ENCODE results near the gene PXN.
"Not testable (repeated sequence)": the region's sequence is repeated elsewhere in the genome, so short reads cannot be mapped to it uniquely, and the experiment has no call there.

The PXN gene

GRCh38 chr12:120241561-120242274 is 23.8 kb downstream of the PXN start:
- no peak for DNase-seq (ENCODE audit: low spot score)

DNA sequence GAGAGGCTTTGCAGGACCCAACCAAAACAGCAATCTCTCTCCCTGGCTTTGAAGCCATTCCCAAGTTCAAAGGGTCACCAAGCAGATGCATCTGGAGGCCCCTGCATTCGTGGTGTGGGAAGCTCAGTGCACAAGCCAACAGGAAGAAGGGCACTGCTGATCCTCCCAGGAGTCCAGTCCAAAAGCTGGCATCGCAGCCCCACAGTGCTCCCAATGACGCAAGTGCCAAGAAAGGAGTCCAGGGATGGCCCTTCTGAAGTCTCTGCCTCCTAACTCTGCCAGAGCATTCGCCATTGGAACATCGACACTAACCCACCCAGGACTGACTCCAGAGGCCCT is 25.1 kb downstream of the PXN start:
- no peak for DNase-seq (ENCODE audit: low spot score)

- no peak for DNase-seq (ENCODE audit: low spot score)
Measured at GRCh38 chr12:120239776-120240494, 25.6 kb downstream of the PXN start.

GRCh38 chr12:120238839-120239445 is 26.6 kb downstream of the PXN start:
- DNase-seq (ENCODE audit: low spot score) = no peak

GRCh38 chr12:120238217-120238616 is 27.3 kb downstream of the PXN start:
- DNase-seq (ENCODE audit: low spot score) = no peak

DNA sequence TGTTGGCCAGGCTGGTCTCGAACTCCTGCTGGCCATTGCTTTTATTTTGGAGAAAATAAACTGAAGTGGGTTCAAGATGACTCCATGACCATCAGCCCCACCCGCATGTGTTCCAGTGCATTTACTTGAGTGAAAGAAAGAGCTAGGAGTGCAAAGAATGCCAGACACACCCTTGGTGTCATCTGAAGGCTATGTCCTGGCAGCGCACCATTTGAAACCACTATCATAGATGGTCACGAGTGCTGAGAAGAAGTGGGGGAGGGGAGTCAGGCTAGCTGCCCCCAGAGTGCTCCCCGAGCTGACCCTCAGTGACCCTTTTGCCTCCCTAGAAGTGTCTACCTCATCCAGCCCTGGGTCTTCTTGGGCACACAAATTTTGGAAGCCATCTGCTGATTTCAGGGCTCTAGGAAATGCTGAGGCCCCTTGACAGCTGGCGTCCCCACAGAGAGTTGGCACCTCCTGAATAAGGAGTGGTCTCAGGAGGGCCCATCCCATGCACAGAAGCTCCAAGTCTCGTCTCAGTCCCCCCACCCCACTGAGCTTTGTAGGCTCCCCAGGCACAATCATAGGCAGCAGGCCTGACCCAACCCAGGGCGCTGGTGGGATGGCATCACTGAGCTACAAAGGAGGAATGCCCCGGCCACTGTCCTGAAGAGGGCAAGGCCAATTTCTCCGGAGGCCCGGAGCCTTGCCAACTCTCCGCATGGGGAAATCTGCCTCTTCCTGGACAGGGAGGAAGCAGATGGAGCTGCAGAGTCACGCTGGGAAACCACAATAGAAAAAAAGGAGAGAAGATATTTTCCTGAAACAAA is 28.0 kb downstream of the PXN start:
- no peak for DNase-seq (ENCODE audit: low spot score)

DNA sequence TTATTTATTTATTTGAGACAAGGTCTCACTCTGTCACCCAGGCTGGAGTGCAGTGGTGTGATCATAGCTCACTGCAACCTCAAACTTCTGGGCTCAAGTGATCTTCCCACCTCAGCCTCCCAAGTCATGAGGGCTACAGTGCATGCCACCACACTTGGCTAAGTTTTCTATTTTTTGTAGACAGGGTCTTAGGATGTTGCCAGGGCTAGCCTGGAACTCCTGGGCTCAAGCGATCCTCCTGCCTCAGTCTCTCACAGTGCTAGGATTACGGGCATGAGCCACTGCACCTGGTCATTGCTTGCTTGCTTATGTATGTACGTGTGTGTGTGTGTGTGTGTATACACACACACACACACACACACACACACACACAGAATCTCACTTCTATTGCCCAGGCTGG is 28.7 kb downstream of the PXN start:
- DNase-seq (ENCODE audit: low spot score) = not testable (repeated sequence)

GRCh38 chr12:120235369-120236323 is 29.9 kb downstream of the PXN start:
- DNase-seq (ENCODE audit: low spot score) = no peak

DNA sequence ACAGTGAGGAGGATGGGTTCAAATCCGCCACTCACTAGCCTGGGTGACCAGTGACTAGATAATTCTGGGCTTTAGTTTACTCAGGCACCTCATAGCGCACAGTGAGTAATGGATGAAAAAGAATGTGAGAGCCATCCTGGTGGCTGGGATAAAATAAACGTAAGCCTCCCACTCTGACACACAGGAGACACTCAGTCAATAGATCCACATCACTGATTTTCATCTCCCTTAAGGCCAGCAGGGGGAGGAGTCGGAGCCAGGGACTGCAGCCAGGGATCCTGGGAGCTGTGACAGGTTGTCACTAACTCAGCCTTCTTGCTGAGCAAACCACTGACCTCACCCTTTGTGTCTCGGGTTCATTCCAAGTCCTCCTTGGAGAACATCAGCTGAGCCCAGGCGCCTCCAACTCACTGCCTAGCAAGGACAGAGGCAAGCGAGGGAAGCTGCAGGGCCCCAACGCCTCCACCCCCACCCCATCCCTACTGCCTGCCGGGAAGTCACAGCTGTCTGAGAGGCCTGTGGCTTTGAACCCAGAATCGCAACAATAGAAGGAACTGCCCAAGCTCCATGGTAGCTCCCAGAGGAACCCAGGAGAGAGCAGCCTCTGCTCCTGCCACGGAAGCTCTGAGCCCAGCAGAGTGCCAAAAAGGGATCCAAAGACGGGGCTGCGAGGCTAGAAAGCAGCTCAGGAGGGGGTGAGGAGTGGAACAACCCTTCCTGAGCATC is 30.7 kb downstream of the PXN start:
- DNase-seq (ENCODE audit: low spot score) = no peak

DNA sequence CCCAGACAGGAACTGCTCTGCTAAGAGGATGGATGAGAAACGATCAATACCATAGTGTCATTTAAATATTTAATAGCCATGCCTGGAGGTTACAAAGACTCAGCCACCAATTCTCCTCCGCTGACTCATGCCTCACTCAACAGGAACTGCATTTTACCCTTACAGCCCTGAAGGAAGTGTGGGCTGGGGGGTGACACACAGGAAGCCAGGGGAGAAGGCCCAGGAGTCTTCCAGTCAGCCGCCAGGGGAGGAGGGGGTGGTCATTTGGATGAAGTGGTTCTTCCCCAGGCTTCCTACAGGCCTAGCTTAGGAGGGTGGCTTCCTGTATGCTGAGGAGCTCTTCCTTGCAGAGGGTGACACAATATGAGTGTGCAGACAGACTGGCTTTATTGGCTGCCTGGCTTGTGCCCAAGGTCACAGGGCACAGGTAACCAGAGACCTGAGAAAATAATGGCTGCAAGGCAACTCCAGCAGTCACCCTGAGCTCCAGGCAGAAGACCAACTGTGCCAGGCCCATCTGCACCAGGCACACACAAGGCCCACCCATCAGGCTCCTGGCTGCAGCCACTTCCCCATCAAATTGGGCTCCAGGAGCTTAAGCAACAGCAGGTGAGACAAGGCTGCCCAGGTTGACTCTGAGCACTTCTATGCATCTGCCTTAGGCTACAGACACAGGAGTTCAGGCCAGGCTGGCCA is 34.1 kb downstream of the PXN start:
- DNase-seq (ENCODE audit: low spot score) = no peak

- DNase-seq (ENCODE audit: low spot score) = no peak
Measured at GRCh38 chr12:120230974-120231315, 34.6 kb downstream of the PXN start.

DNA sequence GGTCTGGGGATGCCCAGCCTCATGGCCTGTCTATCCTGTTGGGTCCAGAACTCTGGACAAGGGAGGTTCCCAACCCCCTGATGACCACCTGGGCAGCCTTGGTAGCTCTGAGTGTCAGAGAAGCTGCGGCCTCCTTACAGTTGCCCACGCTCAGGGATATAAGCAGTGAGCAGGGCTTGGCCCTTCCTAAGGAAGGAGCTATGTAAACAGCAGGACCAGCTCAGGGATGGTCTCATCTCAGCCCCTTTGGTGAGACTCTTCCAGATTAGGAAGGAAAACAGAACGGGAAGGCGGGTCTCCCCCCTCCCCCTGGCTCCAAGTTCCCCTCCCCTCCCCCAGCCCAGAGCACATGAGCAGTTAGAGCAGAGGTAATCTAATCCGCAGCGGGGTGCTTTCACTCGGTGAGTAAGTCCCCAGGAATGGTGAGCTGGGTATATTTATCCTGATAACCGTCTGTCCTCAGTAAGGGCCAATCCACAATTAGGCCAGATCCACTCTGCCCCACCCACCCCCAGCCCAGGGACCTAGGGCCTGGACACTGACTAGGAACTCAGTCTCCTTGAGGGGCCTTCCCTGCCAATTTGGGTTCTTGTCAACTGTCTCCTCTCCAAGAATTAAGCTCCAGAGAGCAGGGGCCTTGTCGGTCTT is 35.1 kb downstream of the PXN start:
- DNase-seq (ENCODE audit: low spot score) = no peak

DNA sequence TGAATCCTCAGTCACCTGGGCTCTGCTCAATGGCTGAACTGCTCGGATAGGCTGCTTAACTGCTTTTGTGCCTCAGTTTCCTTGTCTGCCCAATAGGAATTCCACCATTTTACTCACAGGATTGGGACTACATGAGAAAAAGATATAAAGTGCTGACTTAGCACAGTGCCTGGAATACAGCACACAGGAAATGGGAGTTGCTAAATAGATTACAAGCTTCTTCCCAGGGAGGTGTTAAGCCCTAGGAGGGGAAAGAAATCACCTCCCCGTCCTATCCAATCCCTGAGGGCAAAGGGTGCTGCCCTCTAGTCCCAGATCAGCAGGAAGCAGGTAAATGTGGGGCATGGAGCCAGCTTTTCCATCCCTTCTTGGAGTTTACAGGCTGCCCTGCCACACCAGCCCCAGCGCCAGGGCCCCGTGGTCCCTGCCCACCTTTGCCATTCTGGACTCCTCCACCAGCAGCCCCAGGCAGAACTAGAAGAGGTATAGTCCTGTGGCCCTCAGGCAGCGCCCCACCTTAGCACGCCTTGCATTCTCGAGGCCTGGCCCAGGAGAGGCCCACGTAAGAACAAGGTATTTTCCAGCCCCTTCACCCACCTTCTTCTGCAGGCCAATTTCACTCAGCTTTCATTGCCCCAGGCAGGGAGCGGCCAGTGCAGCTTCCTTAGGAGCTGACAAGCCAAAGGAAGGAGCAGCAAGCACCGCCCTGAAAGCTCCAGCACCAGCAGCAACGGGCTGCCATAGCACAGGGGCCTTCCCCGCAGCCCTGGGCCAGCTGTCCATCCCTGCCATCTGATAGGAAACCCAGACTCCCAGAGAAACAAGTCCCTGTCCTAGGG is 35.8 kb downstream of the PXN start:
- DNase-seq (ENCODE audit: low spot score) = no peak

- DNase-seq (ENCODE audit: low spot score) = peak; percentile 19
Measured at GRCh38 chr12:120229071-120229486, 36.5 kb downstream of the PXN start.

DNA sequence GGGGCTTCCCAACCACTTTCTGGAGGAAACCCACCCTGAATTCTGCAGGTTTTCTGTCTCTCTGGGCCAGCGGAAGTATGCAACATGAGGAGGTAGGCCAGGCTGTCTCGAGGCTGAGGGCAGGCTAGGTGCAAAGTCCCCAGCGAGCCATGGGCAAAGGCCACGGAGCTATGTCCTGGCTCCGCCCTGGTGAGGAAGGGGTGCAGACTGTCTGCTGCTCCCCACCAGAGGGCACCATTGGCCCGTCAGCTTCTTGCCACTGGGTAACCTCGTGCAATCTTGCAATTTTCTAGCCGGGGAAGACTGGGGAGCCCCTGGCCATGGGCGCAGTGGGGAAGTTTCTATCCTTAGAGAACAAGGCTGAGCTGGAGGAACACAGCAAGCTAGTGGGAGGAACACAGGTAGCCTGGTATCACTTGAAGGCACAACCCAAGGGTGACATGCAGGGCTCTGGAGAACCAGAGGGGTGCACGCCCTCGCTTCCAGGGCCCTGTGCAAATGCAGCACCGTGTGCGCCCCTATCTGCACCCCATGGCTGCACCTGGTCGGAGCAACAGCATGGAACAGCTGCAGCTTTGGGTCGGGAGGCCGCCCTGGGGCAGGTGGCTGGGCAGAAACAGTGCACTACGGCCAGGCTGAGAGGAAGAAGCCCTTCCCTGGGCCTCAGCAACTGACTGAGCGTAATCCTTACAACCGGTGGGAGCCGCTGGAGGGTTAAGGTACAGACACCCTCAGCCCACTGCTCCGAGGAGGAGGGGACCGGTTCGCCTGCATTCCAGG is 37.0 kb downstream of the PXN start:
- DNase-seq (ENCODE audit: low spot score) = peak; percentile 66

GRCh38 chr12:120228041-120228290 is 37.6 kb downstream of the PXN start:
- DNase-seq (ENCODE audit: low spot score) = no peak

DNA sequence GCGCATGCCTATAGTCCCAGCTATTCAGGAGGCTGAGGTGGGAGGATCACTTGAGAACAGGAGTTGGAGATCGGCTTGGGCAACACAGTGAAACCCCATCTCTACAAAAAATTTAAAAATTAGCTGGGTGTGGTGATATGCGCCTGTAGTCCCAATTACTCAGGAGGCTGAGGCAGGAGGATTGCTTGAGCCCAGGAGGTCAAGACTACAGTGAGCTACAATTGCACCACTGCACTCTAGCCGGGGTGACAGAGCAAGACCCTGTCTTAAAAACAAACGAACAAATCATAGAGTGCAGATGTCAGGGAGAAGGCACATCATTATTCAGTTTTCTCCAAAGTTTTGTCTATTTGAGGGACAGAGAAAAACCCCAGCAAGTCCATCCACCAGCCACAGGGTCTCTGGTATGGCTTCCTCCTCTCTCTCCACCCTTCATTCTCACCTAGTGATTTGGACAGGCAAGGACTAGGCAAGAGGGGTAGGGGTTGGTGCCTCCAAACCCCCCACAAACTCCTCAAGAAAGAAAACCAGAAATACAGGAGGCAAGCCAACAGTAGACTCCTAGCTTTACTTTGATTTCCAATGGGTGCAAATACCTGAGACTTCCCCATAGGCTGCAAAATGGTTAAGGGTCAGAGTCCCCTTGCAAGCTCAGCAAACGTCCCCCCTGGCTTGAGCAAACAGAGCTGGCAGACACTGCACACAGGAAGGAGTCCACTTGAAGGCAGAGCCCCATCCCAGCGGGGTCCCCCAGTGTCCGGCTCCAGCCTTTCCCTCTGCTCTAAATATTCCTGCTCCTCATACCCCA is 38.1 kb downstream of the PXN start:
- DNase-seq (ENCODE audit: low spot score) = no peak
